ENCODE data around the gene PHF2. TPM values are rescaled to one million over a fixed set of nuclear protein-coding genes. Genes with fewer than 3 reads are reported as not detected.

Gene PHF2
- 10 to 100 TPM; 15.0 to 28.6 (median 20.4) TPM for total RNA-seq

DNA sequence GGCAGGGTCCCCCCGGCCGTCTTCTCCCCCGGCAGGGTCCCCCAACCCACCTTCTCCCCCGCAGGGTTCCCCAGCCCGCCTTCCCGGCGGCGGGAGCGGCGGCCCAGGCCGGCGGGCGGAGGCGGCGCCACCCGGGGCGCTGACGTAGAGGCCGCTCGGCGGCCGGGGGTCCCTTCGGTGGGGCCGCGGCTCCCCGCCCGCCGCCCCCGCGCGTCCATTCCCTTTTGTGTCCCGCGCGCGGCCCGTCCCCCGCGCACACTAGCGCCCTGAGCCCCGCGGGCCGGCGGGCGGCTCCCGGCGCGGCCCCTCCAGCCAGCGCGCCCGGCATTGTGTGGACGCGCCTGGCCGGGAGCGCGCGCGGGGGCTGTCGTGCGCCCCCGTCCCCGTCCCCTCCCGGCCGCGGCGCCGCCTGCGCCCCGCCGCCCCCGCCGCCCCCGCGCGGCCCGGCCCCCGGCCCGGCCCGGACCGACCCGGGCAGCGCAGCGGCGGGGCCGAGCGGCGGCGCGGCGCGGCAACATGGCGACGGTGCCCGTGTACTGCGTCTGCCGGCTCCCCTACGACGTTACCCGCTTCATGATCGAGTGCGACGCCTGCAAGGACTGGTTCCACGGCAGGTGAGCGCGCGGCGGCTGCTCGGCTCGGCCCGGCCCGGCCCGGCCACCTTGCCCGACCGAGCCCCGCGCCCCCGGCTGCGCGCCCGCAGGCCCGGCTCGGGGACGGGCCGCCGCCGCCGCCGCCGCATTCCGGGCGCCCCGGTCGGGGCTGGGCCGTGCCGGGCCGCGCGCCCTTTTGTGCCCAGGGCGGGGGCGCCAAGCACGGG lies at the start of gene PHF2:
PHF2 (plus strand) TSS at position 327 of the 820 bp plus-strand sequence; CDS start at position 517, 190 bp downstream.
- TF ChIP-seq, protein P1, sequence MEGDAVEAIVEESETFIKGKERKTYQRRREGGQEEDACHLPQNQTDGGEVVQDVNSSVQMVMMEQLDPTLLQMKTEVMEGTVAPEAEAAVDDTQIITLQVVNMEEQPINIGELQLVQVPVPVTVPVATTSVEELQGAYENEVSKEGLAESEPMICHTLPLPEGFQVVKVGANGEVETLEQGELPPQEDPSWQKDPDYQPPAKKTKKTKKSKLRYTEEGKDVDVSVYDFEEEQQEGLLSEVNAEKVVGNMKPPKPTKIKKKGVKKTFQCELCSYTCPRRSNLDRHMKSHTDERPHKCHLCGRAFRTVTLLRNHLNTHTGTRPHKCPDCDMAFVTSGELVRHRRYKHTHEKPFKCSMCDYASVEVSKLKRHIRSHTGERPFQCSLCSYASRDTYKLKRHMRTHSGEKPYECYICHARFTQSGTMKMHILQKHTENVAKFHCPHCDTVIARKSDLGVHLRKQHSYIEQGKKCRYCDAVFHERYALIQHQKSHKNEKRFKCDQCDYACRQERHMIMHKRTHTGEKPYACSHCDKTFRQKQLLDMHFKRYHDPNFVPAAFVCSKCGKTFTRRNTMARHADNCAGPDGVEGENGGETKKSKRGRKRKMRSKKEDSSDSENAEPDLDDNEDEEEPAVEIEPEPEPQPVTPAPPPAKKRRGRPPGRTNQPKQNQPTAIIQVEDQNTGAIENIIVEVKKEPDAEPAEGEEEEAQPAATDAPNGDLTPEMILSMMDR (IDR thresholded peaks at IDR 0.05; ENCODE audit: low read depth): no peak

DNA sequence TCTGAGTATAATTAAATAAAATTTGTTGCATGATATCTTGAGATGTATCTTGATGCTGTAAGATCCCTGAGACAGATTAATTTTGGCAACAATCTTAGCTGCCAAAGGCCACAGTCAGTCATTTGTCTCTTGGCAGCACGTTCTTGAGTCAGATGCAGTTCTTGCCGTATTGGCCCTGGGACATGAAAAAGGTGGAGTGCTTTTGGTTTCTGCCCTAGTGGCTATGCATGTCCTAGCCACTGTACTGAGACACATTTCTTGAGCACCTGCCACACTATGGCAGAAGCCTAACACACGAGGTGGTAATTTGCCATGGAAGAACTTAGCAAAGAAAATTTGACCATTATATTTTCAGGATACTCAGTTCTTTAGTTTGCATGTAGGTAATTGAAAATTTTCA lies 45.0 kb upstream of the PHF2 start:
- TF ChIP-seq, protein P1 (IDR thresholded peaks at IDR 0.05; ENCODE audit: low read depth): no peak

DNA sequence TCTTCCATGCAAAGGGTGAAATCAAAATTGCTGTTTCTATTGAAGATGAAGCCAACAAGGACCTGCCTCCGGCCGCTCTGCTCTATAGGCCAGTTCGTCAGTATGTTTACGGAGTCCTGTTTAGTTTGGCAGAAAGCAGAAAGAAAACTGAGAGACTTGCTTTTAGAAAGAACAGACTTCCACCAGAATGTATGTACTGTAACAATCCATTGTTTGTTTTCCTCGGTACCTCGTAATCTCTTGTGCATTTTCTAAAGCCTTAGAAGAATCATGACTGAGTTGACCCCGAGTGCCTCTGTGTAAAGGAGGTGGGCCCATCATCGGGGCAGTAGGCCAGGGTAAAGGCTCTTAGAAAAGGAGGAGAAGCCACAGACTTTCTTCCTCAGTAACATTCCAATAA lies 44.2 kb upstream of the PHF2 start:
- TF ChIP-seq, protein P1 (IDR thresholded peaks at IDR 0.05; ENCODE audit: low read depth): no peak

DNA sequence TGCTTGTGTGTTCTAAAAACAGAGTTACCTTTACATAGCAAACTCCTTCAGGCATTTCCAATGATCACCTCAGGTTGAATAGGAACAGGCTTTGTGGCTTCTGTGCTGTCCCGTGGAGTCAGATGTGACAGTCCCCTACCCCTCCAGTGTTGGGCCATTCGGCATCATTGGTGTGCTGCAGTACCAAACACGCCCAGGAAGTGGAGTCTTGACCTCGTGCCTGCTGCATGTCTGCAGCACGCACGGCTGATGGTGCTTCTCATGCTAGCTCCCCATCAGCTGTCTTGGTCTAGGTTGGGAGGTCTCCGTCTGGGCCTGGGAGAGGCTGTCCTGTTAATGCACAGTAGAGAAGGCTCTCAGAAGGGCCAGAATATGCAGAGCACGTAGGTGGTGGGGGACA lies 42.5 kb upstream of the PHF2 start:
- TF ChIP-seq, protein P1 (IDR thresholded peaks at IDR 0.05; ENCODE audit: low read depth): no peak

DNA sequence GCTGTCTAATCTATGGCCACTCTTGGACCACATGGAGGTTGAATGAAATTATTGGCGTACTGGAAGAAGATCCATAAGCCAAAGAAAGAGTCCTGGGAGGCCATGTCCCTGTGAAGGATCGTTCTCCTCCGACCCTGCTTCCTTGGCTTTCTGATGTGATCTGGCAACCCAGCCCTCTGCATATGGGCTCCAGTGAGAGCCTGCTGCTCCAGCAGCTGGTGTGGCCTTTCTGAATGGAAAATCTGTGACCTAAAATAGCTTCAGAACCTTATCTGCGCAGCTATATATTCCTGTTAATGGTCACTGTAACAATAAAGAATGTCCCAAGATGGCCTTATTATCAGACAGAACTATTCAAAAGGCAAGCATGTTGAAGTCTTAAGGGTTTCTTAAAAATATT lies 40.2 kb upstream of the PHF2 start:
- TF ChIP-seq, protein P1 (IDR thresholded peaks at IDR 0.05; ENCODE audit: low read depth): no peak

DNA sequence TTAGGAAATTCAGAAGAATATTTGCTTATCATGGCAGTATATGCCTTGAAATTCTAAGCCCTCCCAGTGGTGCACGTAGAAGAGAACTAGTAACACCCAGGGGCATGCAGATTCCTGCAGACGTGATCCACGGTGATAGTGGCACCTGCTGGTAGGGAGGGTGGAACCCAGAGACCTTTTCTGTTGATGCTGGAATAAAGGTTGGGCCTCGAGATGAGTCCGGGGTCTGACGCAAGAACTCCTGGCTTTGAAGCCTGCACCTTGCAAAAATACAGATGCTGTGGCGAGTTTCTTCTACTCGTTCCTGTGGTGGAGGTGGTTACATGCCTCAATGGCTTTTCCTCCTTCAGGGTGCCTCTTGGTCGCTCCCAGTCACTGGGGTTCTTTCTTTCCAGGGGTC lies 39.5 kb upstream of the PHF2 start:
- TF ChIP-seq, protein P1 (IDR thresholded peaks at IDR 0.05; ENCODE audit: low read depth): no peak

DNA sequence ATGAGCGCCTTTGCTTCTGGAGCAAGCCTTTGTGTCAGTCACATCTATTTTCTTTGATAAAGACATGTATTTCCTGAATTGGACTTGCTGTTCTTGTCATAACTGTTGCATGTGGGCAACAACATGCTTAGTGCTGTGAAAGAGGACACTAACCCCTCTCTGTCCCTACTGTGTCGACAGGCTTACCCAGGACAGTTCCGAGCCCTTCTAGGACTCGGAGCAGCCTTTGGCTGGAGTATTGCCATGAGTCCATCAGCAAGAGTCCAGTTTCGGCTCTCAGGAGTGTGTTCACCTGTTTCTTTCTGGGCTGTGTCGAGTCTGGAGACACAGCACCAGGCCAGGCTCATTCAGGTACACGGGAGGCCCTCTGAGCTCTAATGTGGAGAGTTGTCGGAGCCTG lies 36.1 kb upstream of the PHF2 start:
- TF ChIP-seq, protein P1 (IDR thresholded peaks at IDR 0.05; ENCODE audit: low read depth): no peak

Measured in subcutaneous adipose tissue (tissue), 4 donors.